Stimulated activated CD4-positive, alpha-beta T cell treated with anti-CD3 and anti-CD28 coated beads, Interleukin-4, amount 100 ng/mL, for 24 hours (primary cell): ENCODE data around the gene PRSS50.

Experiments used
- DNase-seq: peaks from one replicate; pipeline ENCODE4 v3.0.0-alpha.2; 2020

Gene PRSS50

DNA sequence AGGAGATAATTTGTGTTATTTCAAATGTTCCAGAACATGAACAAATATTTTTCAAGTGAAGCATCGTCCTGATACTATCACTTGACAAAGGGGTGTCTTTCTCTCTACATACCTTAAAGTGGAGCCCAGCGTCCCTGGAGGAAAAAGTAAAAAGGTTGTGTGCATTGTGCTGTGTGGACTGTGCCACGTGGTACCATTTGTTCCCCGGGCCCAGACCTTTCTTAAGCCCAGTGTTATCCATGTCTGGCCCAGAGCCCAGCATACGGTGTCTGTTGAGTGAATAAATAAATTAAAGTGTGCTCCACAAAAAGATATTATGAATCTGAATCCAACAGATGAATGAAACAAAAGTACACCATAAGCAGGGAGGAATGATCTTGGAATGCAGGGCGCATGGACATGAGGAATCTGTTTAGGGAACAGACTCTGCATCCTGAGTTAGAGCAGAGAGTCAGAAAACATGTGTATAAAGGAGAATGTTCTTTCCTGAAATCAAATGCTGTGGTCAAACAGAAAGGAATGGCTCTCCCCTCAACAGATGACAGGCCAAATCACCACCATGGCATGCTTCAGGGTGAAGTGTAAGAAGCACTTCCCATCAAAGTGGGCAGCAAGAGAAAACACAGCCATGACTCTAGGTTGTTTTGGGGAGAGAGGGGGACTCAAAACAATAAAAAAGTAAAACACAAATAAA lies 8.1 kb upstream of the PRSS50 start:
- no peak for DNase-seq

DNA sequence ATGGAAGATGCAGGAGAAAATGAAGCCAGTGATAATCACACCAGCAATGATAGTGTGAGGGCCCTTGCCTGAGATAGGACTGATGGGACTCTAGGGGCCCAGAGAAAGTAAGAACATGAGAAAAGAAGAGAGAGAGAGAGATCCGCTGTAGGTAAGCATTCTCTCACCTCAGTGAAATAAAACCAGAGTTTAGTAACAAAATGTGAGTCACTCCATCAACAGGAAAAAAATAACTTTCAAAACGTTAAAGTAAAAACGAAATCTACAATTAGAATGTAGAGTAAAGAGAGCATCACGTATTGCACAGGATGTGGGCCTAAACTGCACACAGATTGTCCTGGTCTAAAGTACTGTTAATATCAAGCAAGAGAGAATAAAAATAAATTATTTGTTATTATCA lies 6.8 kb upstream of the PRSS50 start:
- DNase-seq = no peak

DNA sequence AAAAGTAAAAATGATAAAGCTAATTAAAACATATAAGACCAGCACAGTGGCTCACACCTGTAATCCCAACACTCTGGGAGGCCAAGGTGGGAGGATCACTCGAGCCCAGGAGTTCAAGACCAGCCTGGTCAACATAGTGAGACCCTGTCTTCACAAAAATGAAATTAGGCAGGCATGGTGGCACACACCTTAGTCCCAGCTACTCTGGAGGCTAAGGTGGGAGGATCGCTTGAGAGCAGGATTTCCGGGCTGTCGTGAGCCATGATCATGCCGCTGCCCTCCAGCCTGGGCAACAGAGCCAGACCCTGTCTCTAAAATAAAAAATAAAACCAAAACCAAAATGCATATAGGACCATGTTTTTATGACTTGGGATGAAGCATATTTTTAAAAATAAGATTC lies 4.8 kb upstream of the PRSS50 start:
- no peak for DNase-seq

DNA sequence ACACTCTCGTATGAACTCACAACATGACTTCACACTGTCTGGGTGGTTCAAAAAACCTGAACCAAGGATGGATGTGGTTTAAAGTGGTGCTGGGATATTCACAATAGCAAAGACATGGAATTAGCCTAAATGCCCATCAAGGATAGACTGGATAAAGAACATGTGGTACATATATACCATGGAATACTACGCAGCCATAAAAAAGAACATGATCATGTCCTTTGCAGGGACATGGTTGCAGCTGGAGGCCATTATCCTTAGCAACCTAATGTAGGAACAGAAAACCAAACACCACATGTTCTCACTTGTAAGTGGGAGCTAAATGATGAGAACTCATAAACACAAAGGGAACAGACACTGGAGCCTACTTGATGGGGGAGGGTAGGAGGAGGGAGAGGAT lies 3.3 kb upstream of the PRSS50 start:
- DNase-seq = no peak

DNA sequence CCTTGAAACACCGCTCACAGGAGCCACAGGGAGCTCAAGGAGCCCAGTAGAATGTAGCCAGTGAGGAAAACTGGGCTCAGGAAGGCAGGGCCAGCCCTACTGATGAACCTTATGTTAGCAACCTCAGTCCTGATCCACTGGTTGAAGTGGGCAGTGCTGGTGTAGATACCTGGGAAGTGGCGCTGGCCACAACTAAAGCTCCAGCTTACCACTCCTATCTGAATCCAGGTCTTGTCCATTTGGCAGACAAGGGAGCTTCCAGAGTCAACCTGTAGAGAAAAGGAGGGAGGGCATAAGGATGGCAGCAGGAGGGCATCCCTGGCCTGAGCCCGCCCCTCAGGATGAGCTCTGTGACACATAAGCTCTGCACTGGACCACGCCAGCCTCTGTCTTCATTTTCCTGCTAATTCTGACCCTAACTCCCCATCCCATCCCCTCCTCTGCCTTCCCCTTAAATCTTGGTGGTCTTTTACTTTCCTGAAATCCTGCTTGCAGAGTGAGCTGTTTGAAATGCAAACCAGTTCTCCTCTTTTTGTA lies 2.1 kb upstream of the PRSS50 start:
- DNase-seq = no peak

DNA sequence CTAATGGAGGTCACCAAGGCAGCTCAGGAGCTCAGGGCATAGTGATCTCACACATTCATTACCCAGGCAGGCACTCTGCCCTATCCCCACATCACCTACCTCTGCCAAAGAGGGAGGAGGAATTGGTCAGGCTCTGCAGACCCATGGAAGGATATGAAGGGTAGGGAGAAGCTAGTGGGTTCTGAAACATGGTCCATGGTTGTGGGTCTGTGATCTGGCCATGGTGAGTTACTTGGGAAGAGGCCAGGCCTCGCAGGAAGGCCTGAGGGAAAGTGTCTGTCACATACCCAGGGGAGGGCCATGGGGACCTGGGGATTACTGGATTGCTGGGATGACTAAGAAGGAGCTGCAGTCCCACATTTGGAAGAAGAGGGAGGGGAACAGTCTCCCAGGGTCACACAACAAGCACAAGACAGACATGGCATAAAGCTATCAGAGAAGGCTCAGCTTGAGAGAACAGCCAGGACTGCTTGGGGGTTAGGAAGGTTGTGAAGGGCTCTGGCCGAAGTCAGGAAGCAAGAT lies 1.4 kb upstream of the PRSS50 start:
- DNase-seq = no peak

DNA sequence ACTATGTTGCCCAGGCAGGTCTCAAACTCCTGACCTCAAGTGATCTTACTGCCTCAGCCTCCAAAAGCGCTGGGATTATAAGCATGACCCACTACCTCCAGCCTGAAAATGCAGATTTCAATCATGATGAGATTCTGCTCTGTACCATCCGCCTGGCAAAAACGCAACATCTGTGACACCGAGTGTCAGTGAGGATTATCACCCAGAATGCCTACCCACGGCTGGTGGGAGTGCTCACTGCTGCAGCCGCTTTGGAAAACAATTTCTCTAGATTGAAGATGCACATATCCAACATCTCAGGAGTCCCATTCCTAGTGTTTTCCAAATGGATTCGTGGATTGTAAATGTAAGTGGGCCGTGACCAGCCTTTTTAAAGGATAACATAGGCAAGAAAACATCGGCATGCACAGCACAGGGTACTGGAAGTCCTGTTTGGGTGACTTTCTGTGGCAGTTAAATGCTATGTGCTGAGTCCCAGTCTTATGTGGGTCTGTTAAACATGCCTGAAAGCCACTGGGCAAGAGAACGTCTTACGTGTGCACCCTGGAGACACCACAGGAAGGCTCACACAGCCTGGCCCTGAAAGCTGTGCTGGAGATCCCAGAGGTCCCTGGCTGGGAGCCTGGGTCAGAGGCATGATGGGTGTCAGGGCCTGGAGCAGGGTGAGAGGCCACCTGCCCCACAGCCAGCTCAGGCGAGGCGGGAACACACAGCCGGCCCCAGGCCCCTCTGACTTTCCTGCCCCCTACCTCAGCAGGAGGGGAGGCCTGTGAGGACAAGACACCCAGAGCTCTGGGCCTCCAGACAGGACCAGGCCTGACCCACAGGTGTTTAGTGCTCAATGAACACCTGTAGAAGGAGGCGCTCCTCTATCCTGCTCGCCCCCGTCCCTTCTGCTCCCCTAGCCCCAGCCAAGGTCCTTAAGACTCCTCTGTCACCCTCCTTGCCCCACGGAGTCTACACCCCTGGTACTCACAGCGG lies 918 bp downstream of the PRSS50 start:
- DNase-seq = no peak

DNA sequence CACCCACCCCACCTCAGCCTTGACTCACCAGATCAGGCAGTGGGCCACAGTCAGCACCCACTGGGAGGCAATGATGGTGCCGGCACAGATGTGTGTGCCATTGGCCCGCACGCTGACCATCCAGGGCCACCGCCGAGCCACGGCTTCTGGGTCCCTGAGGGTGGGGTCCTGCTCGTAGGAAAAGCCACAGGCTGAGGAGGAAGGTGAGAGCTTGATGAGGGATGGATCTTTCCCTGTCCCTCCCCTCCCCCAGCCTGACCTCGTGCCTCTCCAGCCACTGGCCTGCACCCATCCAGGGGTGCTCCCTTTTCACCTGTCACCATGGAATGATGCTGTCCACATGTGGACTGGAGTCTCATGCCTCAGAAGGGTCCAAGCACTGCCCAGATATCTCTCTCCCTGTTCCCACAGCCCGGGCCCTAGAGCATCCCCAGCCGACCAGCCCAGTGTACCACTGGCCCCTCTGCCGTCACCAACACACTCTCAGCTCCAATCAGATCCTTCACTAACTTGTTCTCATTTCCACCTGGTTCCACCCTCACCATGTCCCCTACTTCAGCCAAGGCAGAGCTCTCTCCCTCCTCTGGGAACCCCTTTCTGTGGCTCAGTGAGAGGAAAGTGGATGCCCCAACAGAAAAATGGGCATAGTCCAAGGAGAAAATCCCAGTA lies 2.0 kb downstream of the PRSS50 start:
- peak; percentile 1 for DNase-seq

DNA sequence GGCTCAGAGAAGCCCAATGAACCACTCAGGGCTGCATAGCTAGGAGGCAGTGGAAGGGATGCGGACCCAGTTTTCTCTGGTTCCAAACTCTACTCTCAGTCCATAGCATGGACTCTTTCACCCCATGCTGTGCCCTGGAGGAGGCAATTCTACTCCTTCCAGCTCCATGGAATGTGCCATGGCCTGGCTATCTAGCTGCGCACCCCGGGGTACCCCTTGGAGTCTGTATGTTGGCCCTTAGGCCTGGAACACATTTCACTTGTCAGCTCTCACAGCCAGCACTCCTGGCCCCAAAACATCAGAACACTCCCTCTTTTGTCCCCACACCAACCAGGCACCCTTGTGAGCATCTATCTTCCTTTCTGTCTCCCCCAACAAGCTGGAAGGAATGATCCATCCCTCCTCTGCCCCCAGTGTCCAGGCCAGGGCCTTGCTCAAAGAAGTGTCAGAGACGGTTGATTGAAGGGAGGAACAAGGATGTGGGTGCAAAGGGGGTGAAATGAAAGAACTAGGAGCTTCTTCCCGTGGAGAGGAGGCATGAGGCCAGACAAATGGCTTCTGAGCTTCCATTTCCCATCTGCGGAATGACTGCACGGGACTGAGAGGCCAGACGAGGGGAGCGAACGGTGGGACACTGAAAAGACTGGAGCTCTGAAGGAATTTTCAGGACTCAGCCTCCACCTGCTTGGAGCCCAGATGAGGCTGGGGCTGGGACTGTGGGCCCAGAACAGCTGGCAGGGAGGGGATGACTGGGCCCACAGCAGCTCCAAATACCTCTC lies 2.8 kb downstream of the PRSS50 start:
- DNase-seq = peak; percentile 2

DNA sequence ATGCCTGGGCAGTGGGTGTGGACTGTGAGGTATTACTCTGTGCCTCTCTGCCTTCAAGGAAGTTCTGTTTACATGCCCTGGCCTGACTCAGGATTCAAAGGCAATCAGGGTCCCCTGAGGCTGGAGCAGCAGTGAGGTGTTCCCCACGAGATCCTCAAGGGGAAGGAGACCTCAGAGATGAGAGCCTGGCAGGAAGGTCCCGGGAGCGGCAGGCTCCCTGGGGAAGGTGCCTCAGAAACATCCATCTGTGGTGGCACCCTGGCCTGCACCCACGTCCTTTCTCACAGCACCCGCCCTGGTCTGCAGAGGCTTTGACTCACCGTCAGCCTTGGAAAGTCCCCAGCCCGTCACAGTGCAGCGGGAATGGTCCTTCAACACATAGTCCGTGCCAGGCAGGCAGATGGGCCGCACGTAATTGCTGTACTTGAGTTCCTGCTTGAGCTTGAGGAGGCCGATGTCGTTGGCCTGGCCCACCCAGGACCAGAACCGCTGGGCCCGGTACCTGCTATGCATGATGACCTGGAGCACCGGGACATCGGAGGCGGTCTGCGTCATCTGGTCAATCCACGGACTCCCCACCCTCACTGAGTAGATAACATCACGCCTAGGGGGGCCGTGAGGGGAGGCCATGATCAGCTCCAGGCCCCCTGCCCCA lies 3.6 kb downstream of the PRSS50 start:
- no peak for DNase-seq

DNA sequence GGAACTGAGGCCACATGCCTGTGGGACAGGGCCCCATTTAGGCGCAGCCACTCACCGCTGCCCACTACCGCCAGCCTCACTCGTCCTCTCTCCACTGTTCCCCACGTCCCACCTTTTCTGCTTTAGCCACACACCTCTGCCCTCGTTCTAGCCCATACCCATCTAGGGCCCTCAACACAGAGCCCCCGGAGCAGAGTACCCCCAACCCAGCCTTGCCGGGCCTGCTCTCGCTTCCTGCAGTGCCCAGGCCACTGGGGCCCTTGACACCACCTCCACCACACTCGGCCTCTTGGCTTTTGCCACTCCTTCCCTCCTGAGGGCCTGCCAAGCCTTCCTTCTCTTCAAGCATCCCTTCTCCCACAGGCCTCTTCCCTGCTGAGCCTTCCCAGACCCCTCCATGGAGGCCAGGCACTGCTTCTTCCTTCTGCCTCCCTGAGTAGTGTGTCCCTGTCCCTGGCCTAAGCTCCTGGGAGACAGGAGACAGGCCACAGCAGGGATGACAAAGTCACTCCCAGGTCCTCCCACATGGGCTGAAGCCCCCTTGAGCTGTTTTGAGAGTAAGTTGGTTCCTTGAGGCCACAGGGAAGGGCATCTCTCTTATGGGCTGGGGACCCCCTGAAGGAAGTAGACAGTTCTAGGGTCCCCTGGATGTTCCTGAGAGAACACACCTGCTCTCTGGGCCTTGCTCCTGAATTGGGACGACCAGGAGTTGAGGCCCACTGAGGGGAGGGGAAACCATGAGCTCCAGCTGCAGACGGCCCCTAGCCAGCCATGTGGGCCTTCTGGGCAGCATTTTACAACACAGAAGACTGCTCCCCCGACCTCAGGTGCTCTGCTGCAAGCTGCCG lies 4.4 kb downstream of the PRSS50 start:
- no peak for DNase-seq

DNA sequence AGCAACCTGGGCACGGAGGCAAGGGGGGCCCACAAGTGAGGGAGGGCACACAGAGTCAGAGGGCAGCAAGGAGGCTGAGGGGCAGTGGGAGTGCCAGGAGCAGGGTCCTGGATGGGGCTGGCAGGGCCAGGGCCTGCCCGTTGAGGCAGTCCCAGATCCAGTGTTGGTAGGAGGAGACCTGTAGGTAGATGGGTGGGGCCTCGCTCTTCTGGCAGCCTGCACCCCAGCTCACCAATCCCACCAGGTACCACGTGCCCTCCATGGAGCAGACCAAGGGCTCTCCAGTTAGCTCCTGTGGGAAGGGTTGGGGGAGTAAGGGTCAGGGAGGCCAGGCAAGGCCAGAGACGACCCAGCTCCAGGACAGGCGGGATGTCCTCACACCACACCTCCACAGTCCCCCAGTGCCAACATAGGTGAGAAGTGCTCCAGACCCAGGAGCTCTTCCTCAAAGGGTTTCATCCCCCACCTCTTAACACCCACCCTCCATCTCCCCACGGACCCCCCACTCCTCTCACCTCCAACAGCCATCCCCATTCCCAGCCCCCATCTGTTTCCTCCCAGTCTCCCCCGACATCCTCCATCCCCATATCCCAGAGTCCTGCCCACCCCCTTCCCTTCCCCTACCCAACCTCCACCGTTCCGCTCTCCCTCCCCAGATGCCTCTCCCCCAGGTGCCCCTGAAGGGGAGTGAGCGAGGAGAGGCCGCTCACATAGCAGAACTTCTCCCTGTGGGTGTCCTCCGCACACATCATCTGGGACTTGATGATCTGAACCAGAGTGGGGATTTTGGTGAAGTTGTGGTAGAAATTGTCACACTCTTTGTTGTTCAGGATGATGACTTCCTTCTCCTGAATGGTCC lies 5.2 kb downstream of the PRSS50 start:
- no peak for DNase-seq

DNA sequence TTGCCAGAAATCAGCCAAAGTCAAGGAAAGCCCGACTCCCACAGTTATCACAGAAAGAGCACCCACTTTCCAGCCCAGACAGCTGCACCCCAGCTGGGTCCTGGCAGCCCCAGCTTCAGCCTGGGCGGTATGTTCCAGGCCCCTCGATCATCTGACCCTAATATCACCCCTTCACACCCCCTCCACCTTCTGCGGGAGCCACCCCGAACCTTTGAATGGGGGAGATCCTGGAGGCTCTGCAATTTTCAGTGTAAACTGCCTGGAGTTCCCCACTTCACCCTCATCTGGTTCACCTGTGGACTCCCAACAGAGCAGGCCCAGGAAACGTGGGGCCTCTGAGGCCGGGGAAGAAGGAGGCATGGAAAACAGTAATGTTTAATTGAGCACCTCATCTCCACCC lies 5.9 kb downstream of the PRSS50 start:
- DNase-seq = no peak

DNA sequence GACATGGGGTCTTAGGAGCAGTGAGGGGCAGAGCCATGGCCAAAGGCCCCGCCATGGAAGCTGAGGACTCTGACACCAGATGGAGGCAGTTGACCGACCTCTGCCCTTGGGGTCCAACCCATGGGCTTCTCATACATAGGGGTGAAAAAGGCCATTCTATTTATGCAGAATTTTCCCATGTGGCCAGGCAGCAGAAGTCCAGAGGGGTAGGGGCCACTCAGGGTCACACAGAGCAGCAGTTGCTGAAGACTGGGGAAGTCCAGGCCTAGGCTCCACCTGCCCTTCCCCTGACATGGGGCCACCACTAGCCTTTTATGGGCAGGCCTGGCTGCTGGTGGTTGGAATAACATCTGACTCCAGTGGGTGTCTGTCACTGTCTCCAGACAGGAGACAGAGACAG lies 6.4 kb downstream of the PRSS50 start:
- no peak for DNase-seq

DNA sequence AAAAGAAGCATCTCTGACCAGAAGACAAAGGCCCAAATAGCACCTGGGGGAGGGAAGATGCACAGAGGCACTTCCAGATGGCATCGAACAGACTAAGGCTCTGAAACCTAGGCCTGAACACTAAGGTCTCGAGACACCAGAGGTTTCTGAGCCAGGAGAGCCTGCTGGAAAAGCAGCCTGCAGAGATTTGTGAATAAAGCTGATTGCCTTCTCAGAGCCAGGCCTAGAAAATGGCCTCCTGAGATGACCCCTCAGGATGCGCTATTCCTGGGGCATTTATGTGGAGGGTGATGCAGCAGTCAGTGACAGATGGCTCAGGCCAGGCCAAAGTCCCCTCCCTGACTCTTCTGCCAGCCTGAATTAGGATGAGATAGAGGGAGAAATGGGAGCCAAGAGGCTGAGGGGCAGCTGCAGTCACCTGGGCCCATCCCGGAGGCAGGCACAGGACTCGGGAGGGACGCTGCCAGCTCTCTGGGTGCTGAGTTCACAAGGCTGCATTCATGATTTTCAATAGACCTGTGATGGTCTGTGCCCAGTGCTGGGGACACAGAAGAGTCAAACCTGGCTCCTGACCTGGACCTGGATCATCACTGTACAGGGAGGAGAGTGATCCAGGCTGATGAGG lies 6.9 kb downstream of the PRSS50 start:
- no peak for DNase-seq

DNA sequence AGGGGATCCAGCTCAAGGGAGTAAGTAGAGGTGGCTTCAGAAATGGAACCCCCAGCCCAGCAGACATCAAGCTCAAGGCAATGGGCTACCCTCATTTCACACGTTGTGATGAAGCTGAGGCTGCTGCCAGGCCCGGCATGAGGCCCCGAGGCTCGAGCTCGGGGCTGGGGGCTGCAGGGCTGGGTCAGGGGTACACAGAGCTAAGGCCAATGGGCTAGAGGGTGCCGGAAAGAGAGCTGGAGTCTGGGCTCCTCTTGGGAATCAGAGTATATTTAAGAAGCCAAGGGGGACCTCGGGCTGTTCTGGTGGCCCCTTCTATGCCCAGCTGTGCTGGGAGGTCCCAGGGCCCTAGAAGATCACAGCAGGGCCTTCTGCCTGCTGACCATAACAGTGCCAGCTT lies 7.4 kb downstream of the PRSS50 start:
- DNase-seq = no peak

DNA sequence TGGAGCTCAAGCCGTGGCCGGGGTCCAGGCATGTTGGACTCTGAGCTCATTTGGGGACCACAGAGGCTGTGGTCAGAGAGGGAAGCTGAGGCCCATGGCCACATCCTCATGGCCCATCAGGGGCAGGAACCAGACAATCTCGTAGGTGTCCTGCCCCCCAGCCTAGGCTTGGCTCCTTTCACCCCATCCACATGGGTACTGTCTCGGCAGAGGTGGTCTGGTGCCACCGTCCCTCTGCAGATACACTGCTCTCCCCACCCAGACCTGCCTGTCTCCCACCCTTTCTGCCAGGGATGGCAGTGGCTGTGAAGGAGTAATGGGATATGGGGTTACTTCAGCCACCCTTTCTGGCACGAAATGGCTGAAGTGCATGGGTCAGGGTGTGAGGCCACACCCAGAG lies 7.9 kb downstream of the PRSS50 start:
- no peak for DNase-seq

DNA sequence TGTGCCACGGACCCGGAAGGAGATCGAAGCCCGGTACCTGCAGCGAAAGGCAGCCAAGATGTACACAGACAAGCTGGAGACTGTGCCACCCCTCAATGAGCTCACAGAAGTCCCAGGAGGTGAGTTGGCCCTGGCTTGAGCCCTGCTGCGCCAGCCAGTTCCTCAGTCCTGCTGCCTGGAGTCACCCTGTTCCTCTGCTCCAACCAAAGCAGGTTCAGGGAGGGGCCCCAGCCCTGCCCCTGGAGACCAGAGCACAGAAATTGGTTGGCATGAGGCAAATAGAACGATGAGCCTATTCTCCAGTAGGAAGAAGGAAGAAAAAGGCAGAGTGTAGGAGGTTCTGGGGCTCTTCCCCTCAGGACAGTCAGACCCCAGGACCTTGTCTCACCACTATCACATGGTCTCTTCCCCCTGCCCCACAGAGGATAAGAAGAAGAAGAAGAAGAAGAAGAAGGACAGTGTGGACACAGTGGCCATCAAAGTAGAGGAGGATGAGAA lies 8.5 kb downstream of the PRSS50 start:
- no peak for DNase-seq
